A673 (cell line): ENCODE results near the gene PRICKLE1. TPM values are rescaled to one million over a fixed set of nuclear protein-coding genes. Genes with fewer than 3 reads are reported as not detected.

Experiments used
- BruUV-seq: library from RNA; stranded (reverse); fragments of 400-500 nt; replicated peaks from 2 replicates; lab custom pipeline; 2021; lab: Mats Ljungman, UMichigan
- CTCF ChIA-PET: fragments of 300-600 bp; sonication (Branson Sonifier 250); formaldehyde crosslinking; loops from one replicate; lab custom pipeline; 2022; ENCODE audit warnings: antibody characterized with exemption; lab: Charles Lee
- POLR2A ChIA-PET: fragments of 300-600 bp; sonication (Branson Sonifier 250); formaldehyde crosslinking; loops from one replicate; lab custom pipeline; 2022; ENCODE audit warnings: antibody characterized with exemption; ENCODE audit not compliant: low non-redundant PET; lab: Charles Lee
- DNase-seq: peaks from one replicate; pipeline ENCODE4 v3.0.0-alpha.2; 2015; ENCODE audit warnings: low spot score
- H3K27ac ChIP-seq: fragments of 200-600 bp; sonication (generic); 2 replicates; pipeline ENCODE4 v1.5.1; 2016; ENCODE audit warnings: mixed run types, low read depth, mild to moderate bottlenecking, mixed read lengths, antibody characterized with exemption, low read length; ENCODE audit not compliant: poor library complexity, severe bottlenecking
- H3K27me3 ChIP-seq: fragments of 200-600 bp; sonication (generic); replicated peaks from 2 replicates; pipeline ENCODE4 v1.6.1; 2017; ENCODE audit warnings: mixed run types, low read depth, mild to moderate bottlenecking, mixed read lengths, antibody characterized with exemption, low read length; ENCODE audit not compliant: insufficient read depth, poor library complexity
- H3K36me3 ChIP-seq: fragments of 200-600 bp; sonication (generic); 2 replicates; pipeline ENCODE4 v1.6.1; 2016; ENCODE audit warnings: mixed run types, mild to moderate bottlenecking, mixed read lengths, antibody characterized with exemption, low read length; ENCODE audit not compliant: insufficient read depth, poor library complexity, severe bottlenecking
- H3K4me1 ChIP-seq: fragments of 200-600 bp; sonication (generic); 2 replicates; pipeline ENCODE4 v1.6.1; 2017; ENCODE audit warnings: mixed run types, mild to moderate bottlenecking, mixed read lengths, antibody characterized with exemption, low read length; ENCODE audit not compliant: insufficient read depth, poor library complexity, severe bottlenecking
- H3K4me3 ChIP-seq: fragments of 200-600 bp; sonication (generic); 2 replicates; pipeline ENCODE4 v1.5.1; 2016; ENCODE audit warnings: low read depth, mixed run types, mild to moderate bottlenecking, mixed read lengths, low read length; ENCODE audit not compliant: poor library complexity, severe bottlenecking
- H3K9me3 ChIP-seq: fragments of 200-600 bp; sonication (generic); 2 replicates; pipeline ENCODE4 v1.6.1; 2016; ENCODE audit warnings: mixed run types, low read depth, mild to moderate bottlenecking, mixed read lengths, antibody characterized with exemption, low read length; ENCODE audit not compliant: poor library complexity, severe bottlenecking
- EZH2 ChIP-seq: fragments of 200-600 bp; sonication (generic); IDR thresholded peaks from 2 replicates; pipeline ENCODE4 v1.6.1; 2017; ENCODE audit warnings: borderline replicate concordance, low read depth, mild to moderate bottlenecking, mixed read lengths, antibody characterized with exemption, low read length; ENCODE audit not compliant: poor library complexity, severe bottlenecking
- intact Hi-C: fragments of 100-400 bp; cut with micrococcal nuclease; formaldehyde crosslinking; loops from one replicate; pipeline ENCODE4 v1.10.0; 2022; ENCODE audit not compliant: unreplicated experiment
- total RNA-seq: library from RNA; stranded (reverse); gene quantifications from 2 replicates; pipeline ENCODE4 v1.2.3, GENCODE V29; 2021
- TF ChIP-seq, protein P1 (sequence below): fragments of 300-800, 200-600 bp; sonication (generic); conservative IDR thresholded peaks from 2 replicates; pipeline ENCODE4 v1.5.1; 2017; ENCODE audit warnings: low read depth, mild to moderate bottlenecking, antibody characterized with exemption, low read length, moderate library complexity, mixed read lengths

Gene PRICKLE1
- total RNA-seq, 1 experiment from 2014 or later, result 1.1 TPM

DNA sequence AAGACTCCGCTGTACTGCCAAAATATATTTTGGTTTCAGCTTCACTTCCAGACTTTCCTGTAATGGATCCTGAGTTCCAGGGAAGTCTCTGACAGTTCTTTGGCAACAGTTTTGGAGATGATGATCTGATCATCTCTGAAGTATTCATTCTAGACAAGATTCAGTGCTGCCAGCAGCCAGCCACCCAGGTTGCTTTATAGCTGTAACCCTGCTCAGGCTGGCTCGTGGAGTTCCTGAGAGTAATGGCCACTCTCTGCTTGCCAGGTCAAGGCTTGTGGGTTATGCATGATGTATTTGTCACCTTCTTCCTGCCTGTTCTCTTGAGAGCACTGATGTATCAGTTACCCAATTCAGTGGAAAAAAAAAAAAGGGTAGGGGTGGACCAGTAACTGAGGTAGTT lies 139.3 kb downstream of the PRICKLE1 start:
- no peak for TF ChIP-seq EZH2
- TF ChIP-seq, protein P1, sequence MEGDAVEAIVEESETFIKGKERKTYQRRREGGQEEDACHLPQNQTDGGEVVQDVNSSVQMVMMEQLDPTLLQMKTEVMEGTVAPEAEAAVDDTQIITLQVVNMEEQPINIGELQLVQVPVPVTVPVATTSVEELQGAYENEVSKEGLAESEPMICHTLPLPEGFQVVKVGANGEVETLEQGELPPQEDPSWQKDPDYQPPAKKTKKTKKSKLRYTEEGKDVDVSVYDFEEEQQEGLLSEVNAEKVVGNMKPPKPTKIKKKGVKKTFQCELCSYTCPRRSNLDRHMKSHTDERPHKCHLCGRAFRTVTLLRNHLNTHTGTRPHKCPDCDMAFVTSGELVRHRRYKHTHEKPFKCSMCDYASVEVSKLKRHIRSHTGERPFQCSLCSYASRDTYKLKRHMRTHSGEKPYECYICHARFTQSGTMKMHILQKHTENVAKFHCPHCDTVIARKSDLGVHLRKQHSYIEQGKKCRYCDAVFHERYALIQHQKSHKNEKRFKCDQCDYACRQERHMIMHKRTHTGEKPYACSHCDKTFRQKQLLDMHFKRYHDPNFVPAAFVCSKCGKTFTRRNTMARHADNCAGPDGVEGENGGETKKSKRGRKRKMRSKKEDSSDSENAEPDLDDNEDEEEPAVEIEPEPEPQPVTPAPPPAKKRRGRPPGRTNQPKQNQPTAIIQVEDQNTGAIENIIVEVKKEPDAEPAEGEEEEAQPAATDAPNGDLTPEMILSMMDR, result no peak
- DNase-seq, result no peak
- H3K9me3 ChIP-seq, result no peaks in the 10 kb centered on the region
- no peak overlapping the region for H3K27ac ChIP-seq
- H3K36me3 ChIP-seq, result no peaks in the 10 kb centered on the region
- ChIA-PET CTCF (no interaction called here), POLR2A (no interaction called here)
- H3K4me1 ChIP-seq, result no peaks in the 10 kb centered on the region
- no TSS peak for BruUV-seq
- no peak overlapping the region for H3K4me3 ChIP-seq
- no peaks in the 10 kb centered on the region for H3K27me3 ChIP-seq
- intact Hi-C loops, result no loop called here

DNA sequence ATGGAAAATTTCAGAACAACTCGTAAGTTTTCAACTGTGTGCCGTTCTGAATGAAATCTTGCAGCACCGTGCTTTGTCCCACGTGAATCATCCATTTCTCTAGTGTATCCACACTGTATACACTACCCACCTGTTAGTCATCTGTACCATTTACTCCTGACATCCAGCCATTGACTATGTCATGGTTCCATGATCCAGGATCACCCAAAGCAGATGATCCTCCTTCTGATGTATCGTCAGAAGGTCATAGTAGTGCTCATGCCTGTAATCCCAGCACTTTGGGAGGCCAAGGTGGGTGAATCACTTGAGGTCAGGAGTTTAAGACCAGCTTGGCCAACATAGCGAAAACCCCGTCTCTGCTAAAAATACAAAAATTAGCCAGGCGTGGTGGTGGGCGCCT lies 140.7 kb downstream of the PRICKLE1 start:
- no peak for DNase-seq
- Histone ChIP-seq H3K27ac (no peak overlapping the region), H3K4me1 (no peaks in the 10 kb centered on the region), H3K4me3 (no peak overlapping the region), H3K9me3 (no peaks in the 10 kb centered on the region), H3K27me3 (no peaks in the 10 kb centered on the region), H3K36me3 (no peaks in the 10 kb centered on the region)
- intact Hi-C loops, result no loop called here
- BruUV-seq, result no TSS peak
- CTCF ChIA-PET, result no interaction called here
- TF ChIP-seq, protein P1, result no peak
- no peak for TF ChIP-seq EZH2
- POLR2A ChIA-PET, result no interaction called here

DNA sequence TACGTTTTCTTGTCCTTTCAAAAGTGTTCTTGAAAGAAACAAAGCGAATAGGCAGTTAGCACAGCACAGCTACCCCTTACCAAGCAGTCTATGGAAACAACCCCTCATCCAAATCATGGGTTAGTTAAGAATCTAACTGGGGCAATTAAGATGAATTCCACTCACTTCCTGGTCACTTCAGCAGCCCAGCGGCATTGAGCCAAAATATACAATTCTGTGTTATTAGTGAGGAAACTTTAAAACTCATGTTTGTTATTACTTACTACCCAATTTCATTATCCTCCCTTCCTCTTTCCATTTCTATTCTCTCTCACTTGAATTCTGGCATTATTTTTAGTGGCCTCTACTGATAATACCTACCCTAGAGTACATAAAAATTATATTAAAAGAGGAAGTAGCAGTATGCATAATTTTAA lies 142.2 kb downstream of the PRICKLE1 start:
- BruUV-seq, result no TSS peak

More for the DNA sequence above, 142.2 kb downstream of the PRICKLE1 start:
- Histone ChIP-seq H3K9me3 (no peaks in the 10 kb centered on the region), H3K27me3 (no peaks in the 10 kb centered on the region), H3K36me3 (no peaks in the 10 kb centered on the region), H3K27ac (no peak overlapping the region), H3K4me3 (no peak overlapping the region), H3K4me1 (no peaks in the 10 kb centered on the region)
- DNase-seq, result no peak
- intact Hi-C loops, result no loop called here
- ChIA-PET CTCF (no interaction called here), POLR2A (no interaction called here)
- TF ChIP-seq, protein P1, result no peak
- no peak for TF ChIP-seq EZH2
